Left ventricle myocardium inferior (tissue), 1 donor: ENCODE results near the gene LINGO4. TPM values are rescaled to one million over a fixed set of nuclear protein-coding genes. Genes with fewer than 3 reads are reported as not detected.
A peak's percentile ranks its signal among the peaks of the same experiment; 100 is the strongest.

Experiments used
- DNase-seq: peaks from one replicate; pipeline ENCODE4 v3.0.0-alpha.2; 2020
- H3K27ac ChIP-seq: fragments of 200-600 bp; replicated peaks from 2 replicates; pipeline ENCODE4 v1.8.0; 2021
- H3K27me3 ChIP-seq: fragments of 200-600 bp; 2 replicates; pipeline ENCODE4 v1.8.0; 2021; ENCODE audit warnings: low read depth
- H3K36me3 ChIP-seq: fragments of 200-600 bp; 2 replicates; pipeline ENCODE4 v1.8.0; 2021
- H3K4me1 ChIP-seq: fragments of 200-600 bp; 2 replicates; pipeline ENCODE4 v1.8.0; 2021
- H3K4me3 ChIP-seq: fragments of 200-600 bp; 2 replicates; pipeline ENCODE4 v1.8.0; 2021; ENCODE audit warnings: mild to moderate bottlenecking, moderate library complexity
- H3K9me3 ChIP-seq: fragments of 200-600 bp; replicated peaks from 2 replicates; pipeline ENCODE4 v1.8.0; 2021
- CTCF ChIP-seq: fragments of 200-600 bp; IDR thresholded peaks from 2 replicates; pipeline ENCODE4 v1.8.0; 2021; ENCODE audit warnings: antibody characterized with exemption, mild to moderate bottlenecking, borderline replicate concordance
- intact Hi-C: fragments of 100-400 bp; cut with micrococcal nuclease; formaldehyde crosslinking; loops from one replicate; pipeline ENCODE4 v1.11.0; 2022
- total RNA-seq: library from RNA; stranded (reverse); fragmentation: NEBNext Ultra II Directional; extraction: Animal tissue kit (Norgen Biotek cat#: 25700); gene quantifications from one replicate; pipeline ENCODE4 v1.2.1, GENCODE V29; 2021
- donor health status: DM: no; HTN: yes; CAD: no; lungs with severe emphysema.

LINGO4 gene
- total RNA-seq, 1 donor from 2014 or later: 0.77 TPM

DNA sequence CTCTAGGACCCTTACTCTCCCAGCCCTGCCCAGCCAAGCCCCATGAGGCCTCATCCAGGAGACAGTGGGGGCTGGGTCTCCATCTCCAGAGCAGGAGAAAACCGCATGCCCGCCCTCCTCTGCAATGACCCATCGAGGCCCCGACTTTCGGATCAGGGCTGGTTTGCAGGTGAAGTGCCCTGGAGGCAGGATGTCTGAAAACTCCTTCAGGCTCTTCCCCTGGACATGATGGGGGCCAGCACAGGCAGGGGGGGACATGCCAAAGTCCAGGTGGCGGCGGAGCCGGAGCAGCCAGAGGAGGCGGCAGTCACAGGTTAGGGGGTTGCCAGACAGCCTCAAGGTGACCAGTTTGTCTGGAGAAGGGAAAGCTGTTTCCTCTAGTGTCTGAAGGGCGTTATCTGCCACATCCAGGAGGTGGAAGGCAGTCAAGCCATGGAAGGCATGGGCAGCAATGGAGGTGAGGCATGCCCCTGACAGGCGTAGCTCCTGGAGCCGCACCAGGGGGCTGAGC lies 3.9 kb downstream of the LINGO4 start:
- intact Hi-C loops: no loop called here
- TF ChIP-seq CTCF: no peak

DNA sequence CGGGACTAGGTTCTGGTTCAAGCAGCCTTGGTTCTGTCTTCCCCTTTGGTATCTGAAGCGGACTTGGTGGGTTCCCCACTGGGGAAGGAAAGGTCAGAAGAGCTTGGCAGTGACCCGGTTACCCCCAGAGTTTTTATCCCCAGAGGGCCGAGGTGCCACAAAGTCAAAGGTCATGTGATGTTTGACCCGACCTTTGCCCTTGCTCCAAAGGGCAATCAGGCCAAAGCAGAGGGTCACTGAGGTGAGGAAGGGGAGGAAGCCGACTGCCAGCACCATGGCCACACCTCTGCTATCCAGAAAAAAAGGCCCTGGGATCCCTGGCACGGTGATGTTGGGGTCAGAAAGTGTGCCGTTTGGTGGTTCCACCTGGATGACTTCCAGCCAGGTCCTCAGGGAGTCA lies 4.4 kb downstream of the LINGO4 start:
- intact Hi-C loops: no loop called here
- Histone ChIP-seq H3K36me3 (no peaks in the 10 kb centered on the region), H3K9me3 (no peaks in the 10 kb centered on the region), H3K27ac (no peak overlapping the region), H3K4me1 (no peaks in the 10 kb centered on the region), H3K27me3 (peaks cover 46% of the 10 kb centered on the region), H3K4me3 (no peak overlapping the region)
- no peak for DNase-seq
- no peak for TF ChIP-seq CTCF

More for the DNA sequence above, 3.9 kb downstream of the LINGO4 start:
- Histone ChIP-seq H3K4me3 (no peak overlapping the region), H3K27ac (no peak overlapping the region), H3K9me3 (no peaks in the 10 kb centered on the region), H3K27me3 (peaks cover 46% of the 10 kb centered on the region), H3K36me3 (no peaks in the 10 kb centered on the region), H3K4me1 (no peaks in the 10 kb centered on the region)
- no peak for DNase-seq

GRCh38 chr1:151799179-151800022 lies 5.8 kb downstream of the LINGO4 start:
- Histone ChIP-seq H3K27ac (no peak overlapping the region), H3K9me3 (no peaks in the 10 kb centered on the region), H3K27me3 (peaks cover 42% of the 10 kb centered on the region), H3K36me3 (no peaks in the 10 kb centered on the region), H3K4me1 (no peaks in the 10 kb centered on the region), H3K4me3 (no peak overlapping the region)
- TF ChIP-seq CTCF: no peak
- no peak for DNase-seq
- intact Hi-C loops: no loop called here

- peaks cover 42% of the 10 kb centered on the region for H3K27me3 ChIP-seq
- no peaks in the 10 kb centered on the region for H3K36me3 ChIP-seq
- H3K4me3 ChIP-seq: no peak overlapping the region
- no peak overlapping the region for H3K27ac ChIP-seq
- DNase-seq: no peak
- no peak for TF ChIP-seq CTCF
- H3K9me3 ChIP-seq: no peaks in the 10 kb centered on the region
- H3K4me1 ChIP-seq: no peaks in the 10 kb centered on the region
- intact Hi-C loops: no loop called here
Observed at GRCh38 chr1:151798571-151798970, 6.6 kb downstream of the LINGO4 start.

DNA sequence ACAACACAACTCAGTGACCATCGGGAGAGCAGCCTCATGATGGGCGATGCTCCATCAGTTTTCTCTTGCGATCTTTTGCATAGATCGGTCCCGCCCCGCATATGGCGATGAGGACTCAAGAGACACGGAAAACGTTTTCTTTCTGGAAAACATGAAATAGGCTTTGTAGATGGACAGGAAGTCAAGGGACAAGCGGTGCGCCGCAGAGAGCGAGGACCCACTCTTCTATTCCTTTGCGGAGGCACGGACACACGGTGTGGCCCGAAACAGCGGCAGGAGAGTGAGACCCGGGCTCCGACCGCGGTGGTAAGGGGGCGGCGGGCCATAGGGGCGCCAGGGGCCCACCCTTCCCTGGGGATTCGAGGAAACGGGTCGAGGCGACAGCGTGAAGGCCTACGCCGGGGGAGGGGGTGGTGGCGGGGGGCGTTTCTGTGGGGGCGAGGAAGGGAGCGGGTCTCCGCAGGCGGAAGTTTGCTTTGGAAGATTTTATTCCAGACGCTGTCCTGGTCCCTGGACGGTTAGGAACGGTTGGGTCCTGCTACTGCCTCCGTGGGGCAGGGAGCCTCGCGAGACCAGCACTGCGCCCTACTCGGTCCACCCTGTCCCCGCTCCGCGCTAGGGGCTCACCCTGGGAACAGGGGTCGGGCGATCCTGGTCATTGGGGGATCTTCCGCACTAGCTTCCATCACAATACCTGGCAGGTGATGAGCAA lies 14.1 kb downstream of the LINGO4 start:
- intact Hi-C loops: no loop called here
- no peak for TF ChIP-seq CTCF
- peak overlapping the region; percentile 54 for H3K27ac ChIP-seq
- DNase-seq: no peak
- H3K4me1 ChIP-seq: peaks cover 22% of the 10 kb centered on the region
- H3K27me3 ChIP-seq: no peaks in the 10 kb centered on the region
- no peaks in the 10 kb centered on the region for H3K36me3 ChIP-seq
- peak overlapping the region; percentile 75 for H3K4me3 ChIP-seq
- no peaks in the 10 kb centered on the region for H3K9me3 ChIP-seq
